ENCODE measurements around the gene RGL3.

GRCh38 chr19:11349171-11349570 lies 69.9 kb downstream of the RGL3 start:
- TF ChIP-seq CTCF (conservative IDR thresholded peaks at IDR 0.05 in 1 of 2, IDR thresholded peaks at IDR 0.05 in 1 of 2; ENCODE audit: low read depth in 1 of 2, low read length in 2 of 2) (no peak), EZH2 (IDR thresholded peaks at IDR 0.05; ENCODE audit: low read length, missing control alignments) (no peak)
